DND-41 (cell line): ENCODE measurements around the gene UGDH.

ENCODE experiments used
- ATAC-seq: fragments of 200-7000 bp; cut with Tn5 transposase; 3 replicates; pipeline ENCODE4 v1.9.1; 2021; ENCODE audit warnings: low read depth; ENCODE audit not compliant: insufficient read depth
- DNase-seq: peaks from one replicate; pipeline ENCODE4 v3.0.0-alpha.2; 2020
- H2AFZ ChIP-seq: 2 replicates; pipeline ENCODE4 v1.6.0; 2012; ENCODE audit warnings: low read depth, low read length
- H3K27ac ChIP-seq: 2 replicates; pipeline ENCODE4 v1.5.1; 2012; ENCODE audit warnings: low read length, inconsistent platforms
- H3K27me3 ChIP-seq: fragments of 200-600 bp; sonication (generic); 2 replicates; pipeline ENCODE4 v1.6.0; 2012; ENCODE audit warnings: low read length, mild to moderate bottlenecking, inconsistent platforms; ENCODE audit not compliant: insufficient read depth, poor library complexity
- H3K36me3 ChIP-seq: 2 replicates; pipeline ENCODE4 v1.5.1; 2012; ENCODE audit warnings: low read length, inconsistent platforms; ENCODE audit not compliant: insufficient read depth
- H3K4me1 ChIP-seq: 2 replicates; pipeline ENCODE4 v1.5.1; 2012; ENCODE audit warnings: mild to moderate bottlenecking, low read length; ENCODE audit not compliant: insufficient read depth
- H3K4me2 ChIP-seq: 2 replicates; pipeline ENCODE4 v1.6.0; 2012; ENCODE audit warnings: mild to moderate bottlenecking, moderate library complexity, low read length, inconsistent platforms; ENCODE audit not compliant: insufficient read depth
- H3K4me3 ChIP-seq, 2 experiments: fragments of 200-600 bp in 1 of 2; shearing (Covaris generic) in 1 of 2; 2 replicates each; pipeline ENCODE4 v1.5.1; 2012 to 2016; ENCODE audit warnings: inconsistent platforms in 2 of 2, low read length in 2 of 2, mild to moderate bottlenecking in 2 of 2, low read depth in 1 of 2, moderate library complexity in 1 of 2
- H3K79me2 ChIP-seq: 2 replicates; pipeline ENCODE4 v1.6.0; 2012; ENCODE audit warnings: low read length, inconsistent platforms; ENCODE audit not compliant: insufficient read depth
- H3K9ac ChIP-seq: 2 replicates; pipeline ENCODE4 v1.6.0; 2012; ENCODE audit warnings: low read depth, mild to moderate bottlenecking, inconsistent platforms, low read length, moderate library complexity
- H3K9me3 ChIP-seq: 2 replicates; pipeline ENCODE4 v1.5.1; 2012; ENCODE audit warnings: low read length, moderate library complexity, mild to moderate bottlenecking, inconsistent platforms; ENCODE audit not compliant: insufficient read depth, severe bottlenecking
- H4K20me1 ChIP-seq: 2 replicates; pipeline ENCODE4 v1.6.0; 2012; ENCODE audit warnings: low read length; ENCODE audit not compliant: insufficient read depth
- CTCF ChIP-seq: IDR thresholded peaks from 2 replicates; pipeline ENCODE4 v1.5.1; 2012; ENCODE audit warnings: borderline replicate concordance, low read length, moderate library complexity, mild to moderate bottlenecking; ENCODE audit not compliant: poor library complexity, severe bottlenecking; ENCODE audit errors: extremely low read depth
- EZH2 ChIP-seq: IDR thresholded peaks from 3 replicates; pipeline ENCODE4 v1.6.1; 2012; ENCODE audit warnings: borderline replicate concordance, low read depth, mild to moderate bottlenecking, moderate library complexity, low read length, inconsistent platforms; ENCODE audit not compliant: severe bottlenecking

UGDH gene

GRCh38 chr4:39450618-39451017 lies 76.6 kb downstream of the UGDH start:
- no peak overlapping the region for H2AFZ ChIP-seq
- no peak for TF ChIP-seq CTCF
- no peak for TF ChIP-seq EZH2
- H3K4me3 ChIP-seq = no peak overlapping the region
- H3K4me1 ChIP-seq = peaks cover 3% of the 10 kb centered on the region
- peaks cover 44% of the 10 kb centered on the region for H3K36me3 ChIP-seq
- peaks cover 32% of the 10 kb centered on the region; the same call in 1 of the 2 replicates for H4K20me1 ChIP-seq
- H3K27me3 ChIP-seq = no peaks in the 10 kb centered on the region
- DNase-seq (no peak), ATAC-seq (no peak)
- H3K4me2 ChIP-seq = no peak overlapping the region
- H3K9ac ChIP-seq = no peak overlapping the region
- no peak overlapping the region for H3K27ac ChIP-seq
- peaks cover 5% of the 10 kb centered on the region for H3K79me2 ChIP-seq
- H3K9me3 ChIP-seq = no peaks in the 10 kb centered on the region
